ENCODE results near the gene GPSM1.
"Not testable (repeated sequence)": the region's sequence is repeated elsewhere in the genome, so short reads cannot be mapped to it uniquely, and the experiment has no call there.

The GPSM1 gene

DNA sequence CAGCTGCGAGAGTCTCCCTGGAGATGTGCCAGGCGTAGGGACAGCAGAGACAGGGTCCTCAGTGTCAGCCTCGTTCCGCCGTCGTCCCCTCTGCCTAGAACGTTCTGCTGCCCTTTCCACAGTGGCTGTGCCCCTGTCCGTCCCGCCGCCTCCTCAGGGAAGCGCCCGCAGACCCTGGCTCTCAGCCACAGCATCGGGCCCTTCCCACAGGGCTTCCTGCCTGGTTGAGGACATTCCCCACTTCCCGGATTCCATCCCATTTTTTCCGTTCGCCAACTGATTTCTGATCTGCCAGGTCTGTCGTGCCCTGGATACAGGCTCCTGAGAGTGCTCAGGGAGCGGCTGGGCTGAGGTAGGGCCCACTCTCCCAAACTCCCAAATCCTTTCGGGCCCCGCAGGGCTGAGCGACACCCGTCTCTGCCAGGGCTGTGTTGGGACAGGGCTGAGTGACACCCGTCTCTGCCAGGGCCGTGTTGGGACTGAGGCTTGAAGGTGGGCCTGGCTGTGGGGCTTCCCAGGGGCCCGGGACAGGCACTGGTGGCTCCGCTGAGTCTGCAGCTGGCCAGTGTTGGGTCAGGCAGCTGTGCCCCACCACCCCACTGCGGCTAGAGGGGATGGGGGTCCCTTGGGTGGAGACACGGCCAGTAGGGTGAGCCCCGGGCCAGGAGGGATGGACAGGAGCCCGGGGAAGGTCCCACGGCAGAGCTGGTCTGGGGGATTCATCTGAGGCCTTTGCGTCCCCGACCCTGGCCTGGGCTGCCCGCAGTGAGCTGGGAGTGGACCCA lies 20.3 kb downstream of the GPSM1 start:
- DNase-seq, result no peak

DNA sequence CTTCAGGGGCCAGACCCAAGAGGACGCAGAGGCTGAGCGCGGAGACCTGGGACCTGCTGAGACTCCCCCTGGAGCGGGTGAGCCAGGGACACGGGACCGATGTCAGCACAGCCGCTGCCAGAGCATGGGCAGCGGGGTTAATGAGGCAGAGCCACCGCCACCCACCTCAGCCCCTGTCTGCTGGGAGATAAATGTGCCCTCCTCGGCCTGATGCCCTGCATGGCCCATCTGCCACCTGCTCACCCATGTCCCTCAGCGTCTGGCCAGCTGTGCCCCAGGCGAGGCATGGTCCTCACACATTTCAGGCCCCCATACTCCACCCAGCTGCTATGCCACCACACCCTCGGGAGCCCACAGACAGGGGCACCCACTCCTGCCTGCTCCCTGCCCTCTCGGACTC lies 21.4 kb downstream of the GPSM1 start:
- no peak for DNase-seq

DNA sequence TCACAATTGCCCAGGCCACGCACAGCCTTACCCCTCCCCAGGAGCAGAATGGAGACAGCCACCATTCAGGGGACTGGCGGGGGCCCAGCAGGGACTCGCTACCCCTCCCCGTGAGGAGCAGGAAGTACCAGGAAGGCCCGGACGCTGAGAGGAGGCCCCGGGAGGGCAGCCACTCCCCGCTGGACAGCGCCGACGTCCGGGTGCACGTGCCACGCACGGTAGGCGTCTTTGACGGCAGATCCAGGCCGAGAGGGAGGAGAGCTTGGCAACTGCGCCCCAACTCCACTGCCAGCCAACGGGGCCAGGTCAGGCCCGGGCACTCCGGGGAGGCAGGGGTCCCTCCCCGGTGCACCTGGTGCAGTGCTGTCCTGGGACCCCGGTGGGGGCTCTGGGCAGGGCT lies 22.2 kb downstream of the GPSM1 start:
- no peak for DNase-seq

DNA sequence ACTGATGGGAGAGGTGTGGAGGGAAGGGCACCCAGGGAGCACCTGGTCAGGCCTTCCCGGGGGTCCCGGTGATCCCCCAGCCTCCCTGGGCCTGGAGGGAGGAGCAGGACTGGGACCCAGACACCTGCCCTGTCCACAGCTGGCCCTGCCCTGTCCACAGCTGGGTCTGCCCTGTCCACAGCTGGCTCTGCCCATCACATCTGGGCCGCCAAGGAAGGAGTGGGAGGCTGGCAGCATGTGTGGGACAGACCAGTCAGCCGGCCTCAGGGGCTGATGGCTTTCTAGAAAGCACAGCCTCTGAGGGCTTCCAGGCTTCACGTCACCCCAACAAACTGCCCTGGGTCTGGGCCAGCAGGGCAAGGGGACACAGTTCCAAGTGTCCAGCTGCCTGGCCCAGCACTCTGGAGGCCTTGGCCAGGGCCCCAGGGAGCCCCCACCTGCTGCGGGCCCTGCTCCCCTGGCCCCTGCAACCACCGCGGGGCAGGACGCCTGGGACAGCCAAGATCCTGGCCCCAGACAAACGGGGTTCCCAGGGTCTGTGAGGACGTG lies 24.0 kb downstream of the GPSM1 start:
- DNase-seq, result no peak

DNA sequence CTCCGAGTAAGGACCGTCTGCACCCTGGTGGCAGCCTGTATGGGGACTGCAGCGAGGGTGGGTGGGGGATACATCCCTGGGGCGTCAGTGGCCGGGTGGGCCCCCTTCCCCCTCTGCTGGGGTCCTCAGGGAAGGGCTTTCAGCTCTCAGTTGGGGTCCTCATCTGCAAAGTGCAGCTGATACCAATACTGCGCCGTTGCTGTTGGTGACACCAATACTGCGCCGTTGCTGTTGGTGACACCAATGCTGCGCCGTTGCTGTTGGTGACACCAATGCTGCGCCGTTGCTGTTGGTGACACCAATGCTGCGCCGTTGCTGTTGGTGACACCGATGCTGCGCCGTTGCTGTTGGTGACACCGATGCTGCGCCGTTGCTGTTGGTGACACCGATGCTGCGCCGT lies 24.5 kb downstream of the GPSM1 start:
- not testable (repeated sequence) for DNase-seq

DNA sequence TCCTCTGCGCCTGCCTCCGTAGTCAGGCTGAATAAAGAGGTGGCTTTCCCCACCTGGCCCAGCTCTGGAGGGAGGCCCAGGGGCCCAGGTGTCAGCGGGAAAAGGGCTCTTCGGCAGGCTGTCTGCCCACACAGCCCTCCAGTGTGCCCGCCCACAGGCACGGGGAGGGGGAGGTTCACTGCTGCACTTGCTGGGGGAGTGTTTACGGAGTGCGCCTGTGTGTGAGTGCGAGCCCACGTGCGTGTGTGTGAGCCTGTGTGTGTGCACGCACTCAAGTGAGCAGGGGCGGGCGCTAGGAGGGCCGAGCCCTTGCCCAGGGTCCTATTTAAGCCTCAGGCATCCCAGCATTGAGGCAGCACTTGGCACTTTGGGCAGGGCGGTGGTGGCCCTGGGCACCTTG lies 25.3 kb downstream of the GPSM1 start:
- no peak for DNase-seq

DNA sequence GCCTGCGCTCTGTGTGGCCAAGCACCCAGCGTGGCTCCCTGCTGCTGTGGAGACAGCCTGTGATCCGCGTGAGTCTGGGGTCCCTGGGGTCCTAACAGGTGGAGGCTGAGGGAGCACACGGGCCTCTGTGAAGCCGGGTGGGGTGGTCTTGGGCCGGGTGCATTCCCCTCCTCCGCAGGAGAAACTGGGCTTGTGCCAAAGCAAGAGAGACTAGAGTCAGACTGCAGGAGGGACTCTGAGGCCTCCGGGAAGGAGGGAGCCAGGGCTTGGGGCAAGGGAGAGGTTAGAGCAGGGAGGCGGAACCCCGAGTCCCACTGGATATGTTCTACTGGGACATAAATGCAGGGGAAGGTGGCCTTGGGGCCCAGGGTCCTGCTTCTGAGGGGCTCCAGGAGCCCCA lies 25.7 kb downstream of the GPSM1 start:
- DNase-seq, result no peak

DNA sequence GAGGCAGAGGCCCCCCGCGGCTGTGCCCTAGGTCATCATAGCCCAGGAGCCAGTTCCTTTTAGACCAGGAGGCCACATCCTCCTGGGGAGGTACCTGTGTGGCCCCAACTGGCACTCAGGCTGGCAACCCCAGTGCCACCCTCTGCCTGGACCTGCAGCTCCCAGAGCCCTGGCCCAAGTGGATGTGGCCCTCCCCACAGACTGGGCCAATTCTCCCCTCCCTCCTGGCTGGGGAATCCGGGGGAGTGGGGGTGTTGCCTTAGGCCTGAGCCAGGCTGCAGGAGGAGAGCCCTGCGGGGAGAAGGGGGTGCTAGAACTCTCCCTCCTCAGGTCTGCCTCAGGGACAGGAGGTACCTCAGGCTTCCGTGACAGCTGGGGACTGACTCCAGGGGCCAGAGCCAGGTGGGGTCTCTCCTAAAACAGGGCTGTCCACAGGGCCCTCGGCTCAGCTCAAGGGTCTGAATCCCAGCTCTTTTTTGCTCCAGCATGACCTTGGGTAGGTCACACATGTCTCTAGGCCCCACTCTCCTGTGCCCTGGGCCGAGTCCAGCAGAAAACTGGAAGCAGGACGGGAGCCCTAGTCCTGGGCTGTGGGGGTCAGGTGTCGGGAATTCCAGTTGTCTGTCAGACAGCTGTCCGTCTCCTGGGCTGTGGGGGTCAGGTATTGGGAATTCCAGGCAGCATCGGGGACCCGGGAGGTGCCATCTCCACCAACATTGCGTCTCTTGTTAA lies 26.6 kb downstream of the GPSM1 start:
- peak; percentile 62 for DNase-seq

DNA sequence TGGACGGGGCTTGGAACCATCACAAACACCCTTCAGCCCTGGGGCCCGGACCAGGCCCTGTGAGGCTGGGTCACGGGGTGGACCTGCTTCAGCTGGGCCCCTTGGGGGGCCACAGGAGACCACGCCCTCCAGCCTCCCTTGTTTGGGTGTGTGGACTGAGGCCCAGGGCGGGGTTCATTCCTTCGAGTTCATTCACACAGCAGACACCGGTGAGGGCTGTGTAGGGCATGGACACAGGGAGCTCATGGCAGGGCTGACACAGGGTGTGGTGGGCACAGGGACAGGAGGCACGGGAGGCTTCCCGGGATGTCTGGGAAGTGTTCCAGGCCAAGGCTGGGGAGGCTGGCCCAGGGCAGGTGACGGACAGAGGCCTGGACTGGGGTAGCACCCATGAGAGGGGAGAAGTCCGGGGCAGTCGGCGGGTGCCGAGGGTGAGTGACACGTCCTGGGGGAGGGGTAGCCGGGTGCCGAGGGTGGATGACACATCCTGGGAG lies 27.3 kb downstream of the GPSM1 start:
- DNase-seq, result peak; percentile 56

DNA sequence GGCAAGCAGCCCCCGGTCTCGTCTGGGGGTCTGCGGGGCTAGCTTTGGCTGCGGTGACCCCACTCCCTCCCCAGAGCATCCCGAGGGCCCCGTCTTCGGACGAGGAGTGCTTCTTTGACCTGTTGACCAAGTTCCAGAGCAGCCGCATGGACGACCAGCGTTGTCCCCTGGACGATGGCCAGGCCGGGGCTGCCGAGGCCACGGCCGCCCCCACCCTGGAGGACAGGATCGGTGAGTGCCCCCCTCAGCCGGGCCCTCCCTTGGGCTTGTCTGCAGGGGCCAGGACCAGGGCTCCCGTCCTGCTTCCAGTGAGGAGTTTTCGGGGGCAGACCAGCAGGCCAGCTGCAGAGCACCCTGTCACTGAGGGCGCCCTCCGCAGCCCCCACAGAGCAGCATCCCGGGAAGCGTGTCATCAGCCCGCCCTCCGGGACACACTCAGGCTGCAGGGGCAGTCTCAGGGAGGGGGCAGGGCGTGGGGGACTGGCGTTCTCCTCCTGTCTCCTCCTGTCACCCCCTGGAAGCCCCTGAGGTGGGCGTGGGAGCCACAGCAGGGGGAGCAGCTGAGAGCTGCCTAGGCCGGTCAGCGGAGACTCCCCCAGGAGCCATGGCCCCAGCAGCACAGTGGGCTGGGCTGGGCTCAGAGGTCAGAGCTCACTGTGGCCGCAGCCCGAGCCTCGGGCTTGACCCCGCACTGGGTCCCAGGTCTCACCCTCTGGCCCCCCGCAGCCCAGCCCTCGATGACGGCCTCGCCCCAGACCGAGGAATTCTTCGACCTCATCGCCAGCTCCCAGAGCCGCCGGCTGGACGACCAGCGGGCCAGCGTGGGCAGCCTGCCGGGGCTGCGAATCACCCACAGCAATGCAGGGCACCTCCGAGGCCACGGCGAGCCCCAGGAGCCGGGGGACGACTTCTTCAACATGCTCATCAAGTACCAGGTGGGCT lies 28.5 kb downstream of the GPSM1 start:
- no peak for DNase-seq

DNA sequence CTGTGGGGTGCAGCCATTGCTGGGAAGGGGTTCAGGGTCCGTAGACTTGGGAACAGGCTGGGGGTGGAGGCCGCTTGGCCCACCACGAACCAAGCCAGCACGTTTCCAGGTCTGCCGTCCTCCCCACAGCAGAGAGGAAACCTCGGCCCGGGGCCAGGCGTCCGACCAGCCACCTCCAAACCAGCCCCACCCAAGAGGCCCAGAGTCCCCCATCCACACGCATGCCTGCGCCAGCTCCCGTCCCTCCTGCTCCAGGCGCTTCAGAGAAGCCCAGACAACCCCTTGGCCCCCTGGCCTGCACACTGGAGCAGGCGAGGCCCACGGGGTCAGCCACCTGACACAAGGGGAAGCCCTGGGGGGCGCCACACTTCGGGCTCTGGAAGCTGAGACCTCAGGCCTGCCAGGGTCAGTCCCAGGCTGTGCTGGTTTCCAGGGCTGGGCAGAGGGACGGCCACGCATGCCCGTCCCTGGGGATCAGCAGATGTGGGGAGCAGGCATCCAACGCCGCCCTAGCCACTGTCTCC lies 29.9 kb downstream of the GPSM1 start:
- DNase-seq, result no peak

DNA sequence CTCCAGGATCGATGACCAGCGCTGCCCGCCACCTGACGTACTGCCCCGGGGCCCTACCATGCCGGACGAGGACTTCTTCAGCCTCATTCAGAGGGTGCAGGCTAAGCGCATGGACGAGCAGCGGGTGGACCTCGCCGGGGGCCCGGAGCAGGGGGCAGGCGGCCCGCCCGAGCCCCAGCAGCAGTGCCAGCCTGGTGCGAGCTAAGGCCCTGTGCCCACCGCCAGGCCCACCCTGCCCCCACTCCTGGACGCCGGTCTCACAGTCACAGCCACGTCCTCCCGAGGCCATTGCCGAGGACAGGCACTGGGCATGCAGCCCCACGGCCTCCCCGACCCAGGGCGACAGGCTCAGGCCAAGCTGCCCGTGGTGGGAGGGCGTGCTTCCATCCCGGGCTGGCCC lies 30.7 kb downstream of the GPSM1 start:
- DNase-seq, result no peak

DNA sequence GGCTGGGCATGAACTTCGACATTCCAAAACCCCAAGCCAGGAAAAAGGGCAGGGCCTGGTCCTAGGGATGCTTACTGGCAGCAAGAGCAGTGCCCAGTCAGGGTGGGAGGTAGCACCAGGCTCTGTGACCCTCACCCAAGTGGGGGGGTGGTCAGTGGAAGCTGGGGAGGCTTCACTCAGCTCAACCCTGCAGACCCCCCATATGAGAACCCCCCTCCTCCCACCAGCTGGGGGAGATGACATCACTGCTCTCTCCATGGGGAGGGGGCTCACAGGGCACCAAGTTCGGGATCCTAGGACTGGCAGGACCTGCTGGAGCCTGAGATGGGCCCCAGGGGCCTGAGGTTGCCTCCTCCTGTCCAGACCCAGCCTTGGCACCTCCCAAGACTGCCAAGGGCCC lies 31.5 kb downstream of the GPSM1 start:
- DNase-seq, result no peak

DNA sequence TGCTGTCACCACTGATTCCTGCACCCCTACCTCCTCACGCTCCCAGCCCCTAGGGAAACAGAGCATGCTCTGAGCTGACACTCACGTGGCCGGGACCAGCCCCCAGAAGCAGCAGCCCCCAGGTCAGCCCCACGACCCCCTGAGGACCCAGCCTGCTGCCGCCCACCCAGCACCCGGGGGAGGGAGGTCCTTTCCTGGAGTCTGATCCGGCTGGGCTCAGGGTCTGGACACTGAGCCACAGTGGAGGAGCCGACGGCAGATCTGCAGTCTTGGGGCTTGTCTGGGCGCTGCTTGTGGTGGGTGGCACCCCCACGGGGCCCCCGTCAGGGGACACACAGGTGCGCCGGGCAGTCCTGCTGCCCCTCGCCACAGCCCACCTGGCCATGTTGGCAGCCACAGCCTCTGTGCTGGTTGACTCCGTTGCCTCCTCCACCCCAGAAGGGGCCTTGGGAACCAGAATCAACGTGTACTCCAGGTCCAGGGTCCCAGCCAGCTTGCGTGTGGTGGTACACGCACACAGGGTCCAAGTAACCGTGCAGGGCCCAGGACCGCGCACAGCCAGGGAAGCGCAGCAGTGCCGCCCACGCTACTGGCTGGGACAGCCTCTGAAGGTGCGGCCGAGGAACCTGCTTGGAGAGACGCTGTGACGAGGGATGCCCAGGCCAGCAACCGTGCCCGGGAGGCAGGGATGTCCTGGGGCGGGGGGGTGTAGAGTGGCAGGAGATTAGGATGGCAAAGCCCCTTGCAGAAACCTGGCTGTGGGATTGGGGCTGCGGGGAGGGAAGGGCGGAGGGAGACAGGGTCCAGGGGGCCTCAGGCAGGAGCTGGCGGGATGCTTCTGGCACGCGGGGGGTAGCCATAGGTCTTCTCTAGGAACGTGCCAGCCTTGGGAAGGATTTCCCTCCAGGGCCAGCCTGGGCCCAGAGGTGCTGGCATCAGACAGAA lies 32.7 kb downstream of the GPSM1 start:
- DNase-seq, result no peak

DNA sequence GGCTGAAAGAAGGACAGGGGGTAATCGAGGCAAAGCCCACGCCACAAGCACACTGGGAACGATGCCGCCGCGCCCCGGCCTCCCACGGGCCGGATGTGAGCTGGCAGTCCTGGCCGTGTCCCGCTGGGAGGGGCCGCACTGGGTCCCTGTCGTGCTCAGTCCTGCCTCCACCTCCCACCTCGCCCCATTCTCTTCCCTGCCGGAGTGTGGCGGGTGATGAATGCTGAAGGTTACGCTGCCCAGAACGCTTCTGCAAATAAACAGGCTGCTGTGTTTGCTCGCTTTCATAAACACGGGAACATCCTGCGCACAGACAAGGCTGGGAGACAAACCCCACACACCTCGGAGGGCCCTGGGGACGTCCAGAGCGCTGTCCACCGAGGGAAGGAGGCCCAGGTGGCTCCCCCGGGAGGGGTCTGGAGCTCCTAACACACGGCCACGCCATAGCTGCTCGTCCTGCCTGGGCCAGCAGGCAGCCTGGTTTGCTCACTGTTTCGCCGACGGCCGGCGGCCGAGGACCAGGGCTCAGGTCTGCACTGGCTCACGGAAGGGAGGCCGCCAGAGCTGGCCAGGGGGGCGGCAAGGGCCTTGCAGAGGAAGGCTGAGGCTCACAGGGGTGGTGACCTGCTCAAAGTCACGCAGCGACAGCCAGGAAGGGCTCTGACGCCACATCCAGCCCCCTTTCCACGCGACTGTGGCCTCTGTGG lies 33.9 kb downstream of the GPSM1 start:
- no peak for DNase-seq

DNA sequence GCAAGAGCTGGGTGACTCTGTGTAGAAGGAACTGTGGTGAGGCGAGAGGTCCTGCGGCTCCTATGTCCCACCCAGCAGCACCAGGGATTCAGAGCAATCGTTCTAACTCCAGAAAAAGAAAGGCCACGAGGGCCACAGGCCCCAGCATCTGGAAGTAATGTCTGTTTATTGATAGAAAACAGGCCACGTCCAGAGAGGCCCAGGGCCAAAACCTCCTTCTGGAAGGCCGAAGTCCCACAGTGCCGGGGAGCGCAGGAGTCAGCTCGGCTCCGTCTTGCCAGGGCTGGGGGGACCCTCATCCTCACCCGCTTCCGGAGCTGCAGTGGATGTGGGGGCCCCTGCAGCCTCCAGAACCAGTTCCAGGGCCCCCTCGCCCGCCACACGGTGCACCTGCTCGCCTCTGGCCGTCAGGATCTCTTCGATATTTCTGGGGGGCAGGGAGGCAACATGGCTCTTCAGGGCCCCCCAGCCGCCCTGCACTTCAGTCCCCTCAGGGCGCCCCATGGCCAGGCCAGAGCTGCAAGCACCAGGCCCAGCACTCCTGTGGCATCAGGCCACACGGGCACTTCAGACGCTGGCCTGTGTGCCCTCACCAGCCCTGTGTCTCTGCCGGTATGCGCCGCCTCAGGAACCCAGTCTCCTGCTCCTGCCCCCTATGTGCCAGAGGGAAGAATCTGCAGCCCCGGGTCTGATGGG lies 34.6 kb downstream of the GPSM1 start:
- no peak for DNase-seq

DNA sequence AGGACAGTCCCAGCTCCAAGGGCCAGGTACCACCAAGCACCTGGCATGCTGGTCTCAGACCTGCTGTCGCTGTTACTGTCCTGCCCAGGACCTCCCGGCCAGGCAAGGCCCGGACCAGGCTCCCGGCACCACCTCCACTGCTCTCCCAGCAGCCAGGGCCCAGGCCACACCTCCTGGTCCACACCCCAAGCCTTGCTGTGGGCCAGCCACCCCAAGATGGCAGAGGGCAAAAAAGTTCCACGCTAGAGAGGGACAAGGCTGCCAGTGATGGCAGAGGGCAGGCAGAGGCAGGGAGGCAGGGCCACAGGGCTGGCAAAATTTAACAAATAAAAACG lies 35.1 kb downstream of the GPSM1 start:
- DNase-seq, result no peak

DNA sequence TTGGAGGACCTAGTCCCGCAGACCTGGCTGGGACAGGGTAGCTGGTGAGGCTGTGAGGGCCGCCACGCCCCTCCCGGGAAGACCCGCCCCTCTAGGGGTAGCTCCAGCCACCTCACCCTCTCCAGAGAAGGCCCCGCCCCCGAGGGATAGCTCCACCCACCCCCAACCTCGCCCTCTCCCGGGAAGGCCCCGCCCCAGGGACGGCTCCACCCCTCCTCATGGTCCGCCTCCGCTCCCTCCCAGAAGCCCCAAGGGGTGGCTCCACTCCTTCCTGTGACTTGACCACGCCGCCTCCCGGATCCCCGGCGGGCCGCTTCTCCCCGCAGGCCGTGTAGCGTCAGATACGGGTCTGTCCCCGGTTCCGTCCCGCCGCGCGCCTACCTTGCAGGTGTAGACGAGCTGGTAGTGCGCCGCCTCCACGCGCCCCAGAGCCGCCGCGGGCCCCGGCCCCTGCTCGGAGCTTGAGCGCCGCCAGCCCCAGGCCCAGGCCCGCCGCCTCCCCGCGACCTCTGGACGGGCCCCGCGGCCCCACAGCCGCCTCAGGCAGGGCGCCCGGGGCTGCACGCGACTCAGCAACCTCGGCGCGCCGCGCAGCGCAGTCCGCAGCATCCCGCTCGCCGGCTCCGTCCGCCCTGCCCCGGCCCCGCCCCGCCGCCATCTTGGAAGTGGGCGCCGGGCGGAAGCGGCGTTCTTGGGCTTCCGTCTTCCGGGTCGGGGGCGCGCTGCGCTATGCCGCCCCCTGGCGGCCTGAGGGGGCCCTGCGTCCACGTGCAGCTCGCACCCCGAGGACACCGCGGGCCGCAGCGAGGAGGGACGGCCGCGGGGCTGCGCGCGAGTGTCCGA lies 36.0 kb downstream of the GPSM1 start, which contains the start of gene DNLZ:
DNLZ (minus strand) TSS at position 639 of the 843 bp plus-strand sequence; CDS start at position 609, 30 bp downstream.
- DNase-seq, result peak; percentile 78
